ENCODE results near the gene KCNS1. TPM values are rescaled to one million over a fixed set of nuclear protein-coding genes. Genes with fewer than 3 reads are reported as not detected.

KCNS1 gene
- total and polyA plus RNA-seq, 2 experiments from 2014 or later: 0.37 to 3.2 TPM

GRCh38 chr20:45082468-45082867 lies 18.5 kb downstream of the KCNS1 start:
- no peak overlapping the region for H2AFZ ChIP-seq
- peaks cover 8% of the 10 kb centered on the region; the same call in 2 of the 3 replicates for H3K9me3 Mint-ChIP-seq
- no peaks in the 10 kb centered on the region for H3K79me2 ChIP-seq (replicated peaks; ENCODE audit: insufficient read depth)
- no peak overlapping the region for H3K4me2 ChIP-seq
- no peaks in the 10 kb centered on the region; the same call in 1 of the 2 replicates for H3K9me2 ChIP-seq (ENCODE audit: insufficient read depth)
- ATAC-seq (no peak), DNase-seq (ENCODE audit: low spot score) (no peak)
- no peaks in the 10 kb centered on the region for H3K4me1 ChIP-seq (ENCODE audit: insufficient read depth)
- H3K36me3 ChIP-seq (ENCODE audit: insufficient read depth): no peaks in the 10 kb centered on the region; the same call in none of the 2 replicates
- H3F3A ChIP-seq (replicated peaks; ENCODE audit: low read depth): no peaks in the 10 kb centered on the region
- H3K27ac ChIP-seq (ENCODE audit: low read depth): no peak overlapping the region
- no peak overlapping the region for H3K27ac Mint-ChIP-seq
- peaks cover 2% of the 10 kb centered on the region for H3K27me3 Mint-ChIP-seq (ENCODE audit: insufficient read depth, low read depth, poor library complexity)
- H3K4me1 Mint-ChIP-seq: peaks cover 2% of the 10 kb centered on the region
- TF ChIP-seq STAT1 (IDR thresholded peaks at IDR 0.05; ENCODE audit: unreplicated experiment) (no peak), CTCF (conservative IDR thresholded peaks at IDR 0.05; ENCODE audit: low read depth in 2 of 2) (no peak), REST (IDR thresholded peaks at IDR 0.05; ENCODE audit: unreplicated experiment) (no peak), POLR2AphosphoS5 (IDR thresholded peaks at IDR 0.05; ENCODE audit: low read depth) (no peak), EZH2 (IDR thresholded peaks at IDR 0.05; ENCODE audit: low read depth, unreplicated experiment) (no peak), ZNF462 (CRISPR knock-in tag; IDR thresholded peaks at IDR 0.05) (no peak), EZH2phosphoT487 (IDR thresholded peaks at IDR 0.05; ENCODE audit: unreplicated experiment) (no peak), ZNF114 (CRISPR knock-in tag; IDR thresholded peaks at IDR 0.05) (no peak), ETS1 (IDR thresholded peaks at IDR 0.05) (no peak), CREB1 (CRISPR knock-in tag; IDR thresholded peaks at IDR 0.05; ENCODE audit: low read depth) (no peak), ZNF331 (CRISPR knock-in tag; IDR thresholded peaks at IDR 0.05; ENCODE audit: low read depth) (no peak), NANOG (IDR thresholded peaks at IDR 0.05; ENCODE audit: borderline replicate concordance) (no peak), JUNB (IDR thresholded peaks at IDR 0.05; ENCODE audit: unreplicated experiment) (no peak)
- no peak overlapping the region for H3K4me3 Mint-ChIP-seq
- no peaks in the 10 kb centered on the region for H4K20me1 ChIP-seq (replicated peaks; ENCODE audit: insufficient read depth)
- H3K36me3 Mint-ChIP-seq (ENCODE audit: low read depth): peaks cover 37% of the 10 kb centered on the region
- H3K4me3 ChIP-seq: no peak overlapping the region
- H3K27me3 ChIP-seq (ENCODE audit: insufficient read depth): no peaks in the 10 kb centered on the region

Measured in GM23338 (cell line).